Suppressor macrophage treated with lipopolysaccharide for 1 hour (primary cell): ENCODE measurements around the gene MARCO.
"Not testable (repeated sequence)": the region's sequence is repeated elsewhere in the genome, so short reads cannot be mapped to it uniquely, and the experiment has no call there.

Experiments used
- DNase-seq, 3 donors: peaks; one replicate each; pipeline ENCODE4 v3.0.0-alpha.2; 2020 to 2022

The MARCO gene

GRCh38 chr2:118975133-118975532 is 33.1 kb downstream of the MARCO start:
- DNase-seq = no peak

GRCh38 chr2:118978064-118978463 is 36.1 kb downstream of the MARCO start:
- no peak for DNase-seq

GRCh38 chr2:118979152-118979861 is 37.3 kb downstream of the MARCO start:
- DNase-seq = peak; percentile 75 to 83 (median 77)

- no peak for DNase-seq
These were observed 38.0 kb downstream of the MARCO start for GRCh38 chr2:118980022-118980421.

GRCh38 chr2:118980573-118980972 is 38.6 kb downstream of the MARCO start:
- DNase-seq = no peak

GRCh38 chr2:118981632-118982031 is 39.6 kb downstream of the MARCO start:
- DNase-seq = peak in 2 of 3 donors; percentile 37 to 53

- no peak for DNase-seq
These were observed 40.0 kb downstream of the MARCO start for GRCh38 chr2:118982039-118982438.

- DNase-seq = no peak
These were observed 41.1 kb downstream of the MARCO start for GRCh38 chr2:118983133-118983532.

- no peak for DNase-seq
These were observed 41.9 kb downstream of the MARCO start for GRCh38 chr2:118983915-118984314.

- DNase-seq = peak; percentile 76 to 88 (median 82)
These were observed 44.7 kb downstream of the MARCO start for GRCh38 chr2:118986738-118987137.

- DNase-seq = peak in 2 of 3 donors; percentile 59 to 62
These were observed 45.9 kb downstream of the MARCO start for GRCh38 chr2:118987886-118988285.

- no peak for DNase-seq
These were observed 46.7 kb downstream of the MARCO start for GRCh38 chr2:118988706-118989105.

- DNase-seq = peak in 2 of 3 donors; percentile 49 to 58
These were observed 47.5 kb downstream of the MARCO start for GRCh38 chr2:118989481-118989880.

- DNase-seq = no peak
These were observed 49.0 kb downstream of the MARCO start for GRCh38 chr2:118990757-118991545.

GRCh38 chr2:118991554-118991953 is 49.6 kb downstream of the MARCO start:
- no peak for DNase-seq

- DNase-seq = peak in 2 of 3 donors; percentile 34 to 43
These were observed 50.9 kb downstream of the MARCO start for GRCh38 chr2:118992740-118993391.

- DNase-seq = no peak
These were observed 51.4 kb downstream of the MARCO start for GRCh38 chr2:118993392-118993752.

- DNase-seq = no peak
These were observed 52.2 kb downstream of the MARCO start for GRCh38 chr2:118994172-118994700.

- DNase-seq = no peak
These were observed 52.8 kb downstream of the MARCO start for GRCh38 chr2:118994778-118995177.

- not testable (repeated sequence) for DNase-seq
These were observed 61.9 kb downstream of the MARCO start for GRCh38 chr2:119003856-119004255.

GRCh38 chr2:119004602-119005001 is 62.6 kb downstream of the MARCO start:
- DNase-seq = no peak

- peak in 2 of 3 donors; percentile 23 to 29 for DNase-seq
These were observed 63.1 kb downstream of the MARCO start for GRCh38 chr2:119005051-119005450.

- DNase-seq = peak; percentile 39 to 53 (median 52)
These were observed 63.6 kb downstream of the MARCO start for GRCh38 chr2:119005555-119005954.
